Myocyte (in vitro differentiated cells): ENCODE data around the gene FBXL14. TPM values are rescaled to one million over a fixed set of nuclear protein-coding genes. Genes with fewer than 3 reads are reported as not detected.

Experiments
- DNase-seq: peaks from one replicate; pipeline ENCODE4 v3.0.0-alpha.2; 2012; ENCODE audit warnings: low read depth
- total RNA-seq: library from RNA; depleted of rRNA; stranded (reverse); fragments of >200 nt; gene quantifications from 2 replicates; pipeline ENCODE4 v1.2.3, GENCODE V29; 2014

The FBXL14 gene
- total RNA-seq, 1 donor from 2014 or later, result 8.1 TPM

DNA sequence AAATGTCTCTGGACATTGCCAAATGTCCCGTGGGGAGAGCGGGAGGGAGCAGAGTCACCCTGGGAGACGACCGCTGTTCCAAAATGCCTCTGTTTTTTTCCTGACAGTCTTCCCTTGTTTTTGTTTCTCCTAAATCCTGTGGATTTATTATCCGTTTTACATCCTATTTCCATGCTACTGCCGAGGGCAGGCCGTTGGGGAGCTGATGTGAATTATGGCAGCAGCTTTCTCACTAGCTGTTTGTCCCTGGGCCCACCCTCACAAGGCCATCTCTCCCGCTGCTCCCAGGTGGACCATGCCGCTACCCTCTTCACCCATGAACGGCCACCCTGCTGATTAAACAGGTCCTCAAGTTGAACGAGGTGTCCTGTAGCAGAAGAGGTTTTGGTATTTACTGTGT lies 55.2 kb downstream of the FBXL14 start:
- DNase-seq, result no peak

DNA sequence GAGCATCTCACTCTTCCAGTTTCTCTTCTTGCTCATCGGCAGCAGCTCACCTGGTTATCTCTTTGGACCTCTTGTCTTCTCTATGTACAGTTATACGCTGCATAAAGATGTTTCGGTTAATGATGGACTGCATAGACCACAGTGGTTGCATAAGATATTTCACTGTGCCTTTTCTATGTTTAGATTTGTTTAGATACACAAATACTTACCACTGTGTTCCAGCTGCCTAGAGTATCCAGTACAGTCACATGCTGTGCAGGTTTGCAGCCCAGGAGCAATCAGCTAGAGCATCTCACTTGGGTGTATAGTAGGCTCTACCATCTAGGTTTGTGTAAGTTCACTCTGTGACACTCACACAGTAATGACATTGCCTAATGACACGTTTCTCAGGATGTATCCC lies 57.6 kb downstream of the FBXL14 start:
- DNase-seq, result no peak

DNA sequence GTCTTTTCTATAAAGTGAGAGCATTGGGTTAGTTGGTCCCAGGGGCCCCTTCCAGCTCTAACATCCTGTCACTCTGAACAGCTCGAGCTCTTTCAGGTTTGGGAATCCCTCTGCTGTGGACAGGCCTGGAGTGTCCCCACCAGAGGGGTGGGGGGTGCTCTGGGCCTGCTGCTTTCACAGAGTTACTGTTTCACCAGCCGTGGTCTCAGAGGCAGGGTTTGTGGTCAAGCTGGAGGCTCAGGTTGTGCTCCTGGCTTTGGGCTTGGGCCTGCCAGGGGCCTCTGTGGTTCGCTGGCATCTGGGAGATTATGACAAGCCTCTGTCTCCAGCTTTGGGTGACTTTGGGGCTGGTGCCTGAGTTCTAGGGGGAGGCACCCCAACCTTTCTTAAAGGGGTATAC lies 59.6 kb downstream of the FBXL14 start:
- peak; percentile 74 for DNase-seq

DNA sequence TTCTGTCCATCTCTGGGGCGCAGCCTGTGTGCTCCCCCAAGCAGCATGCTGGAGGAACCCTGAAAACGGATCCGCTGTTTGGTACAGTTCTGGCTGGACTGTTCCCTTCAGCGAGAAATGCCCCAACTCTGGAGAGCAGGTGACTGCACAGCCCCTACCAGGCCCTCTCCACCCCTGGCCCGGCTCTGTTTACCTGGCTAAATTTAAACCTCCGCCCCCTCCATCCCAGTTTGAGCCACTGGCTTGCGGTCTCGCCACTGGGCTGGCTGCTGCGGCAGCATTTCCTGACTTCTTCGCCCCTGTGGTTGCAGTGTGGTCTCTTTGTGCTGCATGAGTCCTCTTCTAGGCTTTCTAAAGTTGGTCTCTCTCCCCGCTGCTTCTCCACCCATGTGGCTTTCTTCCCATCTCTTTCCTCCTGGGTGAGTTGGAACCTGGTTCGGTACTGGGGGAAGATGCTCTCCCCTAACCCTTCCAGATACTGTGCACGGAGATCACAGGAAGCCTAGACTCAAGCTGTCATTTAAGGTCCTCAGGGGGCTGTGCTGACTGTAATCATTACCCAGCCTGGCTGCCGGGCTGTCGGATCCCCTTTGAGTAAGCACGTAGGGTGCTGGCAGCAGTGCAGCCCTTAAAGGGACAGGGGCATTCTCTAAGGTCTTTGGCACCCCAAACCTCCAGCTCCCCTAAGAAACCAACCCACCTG lies 60.6 kb downstream of the FBXL14 start:
- peak; percentile 92 for DNase-seq

DNA sequence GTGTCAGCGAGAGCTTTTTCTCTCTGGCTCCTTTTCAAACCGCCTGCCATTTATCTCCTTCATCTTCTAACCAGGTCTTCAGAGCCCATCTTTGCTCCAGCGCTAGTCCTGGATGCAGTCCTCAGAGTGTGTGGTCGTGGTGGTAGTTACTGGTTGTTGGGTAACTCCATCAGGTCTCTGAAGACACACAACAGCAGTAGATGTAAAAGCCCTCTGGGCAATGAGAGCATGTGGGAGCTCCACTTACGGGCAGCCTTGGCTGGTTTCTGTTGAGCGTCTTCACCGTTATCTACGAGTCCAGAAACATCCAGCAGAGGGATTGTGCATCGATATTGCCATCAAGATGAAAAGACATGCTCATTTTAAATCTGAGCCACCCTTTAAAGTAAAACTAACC lies 61.2 kb downstream of the FBXL14 start:
- no peak for DNase-seq

DNA sequence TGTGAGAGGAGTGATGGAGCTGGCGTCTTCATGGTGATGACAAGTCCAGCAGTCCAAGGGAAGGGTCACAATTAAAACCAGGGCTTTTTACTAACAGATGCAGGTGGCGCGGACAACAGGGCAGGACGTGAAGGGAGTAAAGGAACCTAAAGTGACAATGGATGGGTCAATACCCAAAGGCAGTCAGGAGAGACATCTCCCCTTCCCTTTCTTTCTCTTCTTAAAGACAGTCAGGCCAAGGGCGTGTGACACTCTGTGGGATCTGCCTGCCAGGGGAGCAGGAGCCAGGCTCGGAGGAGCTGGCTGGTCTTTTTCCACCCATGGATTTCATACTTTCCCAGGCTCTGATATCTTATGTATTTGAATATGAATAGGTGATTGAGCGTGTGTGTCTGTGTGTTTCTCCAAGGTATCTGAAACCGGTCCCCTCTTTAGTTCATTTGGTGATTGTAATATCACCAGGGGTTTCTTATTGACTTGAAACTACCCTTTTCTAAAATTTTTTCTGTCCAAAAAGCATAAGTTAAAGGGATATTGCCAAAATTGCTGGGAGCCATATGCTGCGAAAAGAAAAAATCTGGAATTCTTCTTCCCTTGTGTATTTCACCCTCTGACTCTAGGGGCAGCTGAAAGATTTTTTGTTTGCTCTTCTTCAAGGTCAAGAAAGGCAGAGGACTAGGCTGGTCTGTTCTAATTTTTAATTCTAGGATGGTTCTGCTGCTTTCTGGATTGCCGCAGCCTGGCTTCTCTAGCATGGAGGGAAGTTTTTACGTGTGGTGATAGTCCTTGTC lies 61.8 kb downstream of the FBXL14 start:
- DNase-seq, result no peak

DNA sequence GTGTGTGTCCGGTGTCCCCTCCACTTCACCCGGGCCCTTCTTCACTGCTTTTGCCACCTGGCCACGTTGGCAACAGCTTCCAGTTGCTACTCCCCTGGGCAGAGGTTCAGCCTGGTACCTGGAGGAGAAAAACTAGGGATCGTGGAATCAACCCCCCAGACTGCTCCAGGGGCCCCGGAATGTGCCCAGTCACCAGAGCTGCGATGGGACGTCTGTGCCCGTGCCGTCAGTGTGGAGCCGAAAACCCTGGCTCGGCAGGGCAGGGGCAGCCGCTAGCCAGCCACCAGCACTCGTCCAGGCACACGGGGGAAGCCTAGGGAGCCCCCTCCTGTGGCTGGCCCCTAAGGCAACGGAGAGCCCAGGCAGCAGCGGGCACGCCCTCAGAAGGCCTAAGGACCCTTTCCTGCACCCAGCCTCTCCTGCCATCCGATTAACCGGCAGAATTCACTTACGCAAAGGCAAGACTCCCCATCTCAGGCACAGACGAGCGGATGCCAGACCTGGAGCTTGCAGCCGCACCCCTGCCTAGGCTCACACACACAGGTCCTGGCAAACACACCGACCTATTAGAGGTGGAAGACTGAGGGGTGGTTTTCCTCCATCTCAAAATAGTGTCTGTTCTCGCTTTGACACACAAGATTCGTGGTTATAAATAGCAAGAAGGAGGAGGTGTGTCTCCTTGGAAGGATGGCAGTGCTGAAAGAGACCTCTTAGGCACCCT lies 62.6 kb downstream of the FBXL14 start:
- DNase-seq, result no peak

DNA sequence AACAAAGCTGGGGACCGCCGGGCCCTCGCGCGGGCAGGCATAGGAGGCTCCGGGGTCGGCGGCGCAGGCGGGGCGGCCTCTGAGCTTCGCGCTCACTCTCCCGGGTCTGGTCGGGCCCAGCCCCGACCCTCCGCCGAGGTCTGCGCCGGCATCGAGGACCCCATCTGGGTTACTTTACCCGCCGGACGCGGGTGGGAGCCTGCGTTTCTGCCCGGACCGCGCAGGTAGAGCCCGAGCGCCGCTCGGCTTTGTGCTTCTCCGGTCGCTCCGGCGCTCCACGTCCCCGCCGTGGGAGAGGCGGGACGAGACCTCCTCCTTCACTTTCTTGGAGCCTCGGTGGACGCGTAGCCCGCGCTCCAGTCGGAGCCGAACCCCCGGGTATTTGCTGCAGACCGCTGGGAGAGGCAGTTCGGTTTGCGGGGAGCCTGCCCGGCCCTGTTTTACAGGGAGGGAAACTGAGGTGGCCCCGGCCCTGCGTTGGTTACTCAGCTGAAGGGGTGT lies 63.2 kb downstream of the FBXL14 start:
- no peak for DNase-seq

DNA sequence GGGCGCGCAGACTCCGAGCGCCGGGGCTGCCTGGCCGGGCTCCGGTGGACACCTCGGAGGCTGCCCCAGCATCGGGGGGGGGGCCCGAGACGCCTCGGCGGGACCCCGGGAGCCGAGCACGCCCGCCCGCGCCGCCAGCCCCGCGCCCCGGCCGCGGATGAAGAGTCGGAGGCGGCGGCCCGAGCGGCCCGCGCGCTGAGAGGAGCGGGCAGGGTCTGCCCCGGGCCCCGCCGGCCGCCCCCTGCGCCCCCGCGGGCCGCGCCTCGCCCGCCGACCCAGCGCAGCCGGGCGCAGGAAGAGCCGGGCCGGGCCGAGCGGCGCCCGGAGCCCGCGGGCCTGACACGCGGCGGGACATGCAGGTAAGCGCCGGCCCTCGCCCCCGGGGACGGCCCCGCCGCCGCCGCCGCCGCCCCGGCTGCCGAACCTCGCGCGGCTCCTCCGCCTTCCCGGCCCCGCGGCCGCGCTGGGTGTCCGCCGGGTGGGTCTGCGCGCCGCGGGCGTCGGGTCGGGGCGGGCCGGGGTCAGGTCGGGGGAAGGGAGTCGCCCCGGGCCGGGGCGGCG lies 63.7 kb downstream of the FBXL14 start:
- no peak for DNase-seq

DNA sequence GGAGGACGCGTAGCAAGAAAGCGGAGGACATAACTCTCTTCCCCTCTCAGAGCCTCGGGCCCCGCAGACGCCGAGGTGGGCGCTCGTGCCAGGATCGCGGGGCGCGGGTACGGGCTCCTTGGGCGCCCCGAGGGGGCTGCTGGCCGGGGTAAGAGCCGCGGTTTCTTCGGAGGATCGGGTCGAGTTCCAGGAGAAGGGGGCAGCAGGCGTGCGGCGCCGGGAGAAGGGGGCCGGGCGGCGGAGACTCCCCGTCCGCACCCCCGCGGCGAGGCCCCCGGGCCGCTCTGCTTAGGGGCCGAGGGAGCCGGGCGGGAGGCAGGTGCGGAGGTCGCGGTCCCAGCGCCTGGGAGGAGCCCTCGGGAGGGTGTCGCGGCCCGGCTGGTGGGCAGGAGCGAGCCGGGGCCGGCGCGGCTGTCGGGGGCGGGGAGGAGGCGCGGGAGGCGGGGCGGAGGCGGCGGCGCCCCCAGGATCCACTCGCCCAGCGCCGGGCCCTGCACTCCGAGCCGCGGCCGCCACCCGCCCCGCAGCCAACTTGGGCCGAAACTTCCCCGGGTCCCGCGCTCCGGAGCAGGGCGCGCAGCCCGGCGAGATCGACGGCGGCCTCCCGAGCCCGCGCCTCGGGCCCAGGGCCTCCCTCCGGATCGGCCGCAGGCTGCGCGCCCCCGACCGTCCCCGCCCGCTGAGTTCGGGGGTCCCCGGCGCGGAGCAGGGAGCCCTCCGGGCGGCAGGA lies 64.4 kb downstream of the FBXL14 start:
- DNase-seq, result no peak

DNA sequence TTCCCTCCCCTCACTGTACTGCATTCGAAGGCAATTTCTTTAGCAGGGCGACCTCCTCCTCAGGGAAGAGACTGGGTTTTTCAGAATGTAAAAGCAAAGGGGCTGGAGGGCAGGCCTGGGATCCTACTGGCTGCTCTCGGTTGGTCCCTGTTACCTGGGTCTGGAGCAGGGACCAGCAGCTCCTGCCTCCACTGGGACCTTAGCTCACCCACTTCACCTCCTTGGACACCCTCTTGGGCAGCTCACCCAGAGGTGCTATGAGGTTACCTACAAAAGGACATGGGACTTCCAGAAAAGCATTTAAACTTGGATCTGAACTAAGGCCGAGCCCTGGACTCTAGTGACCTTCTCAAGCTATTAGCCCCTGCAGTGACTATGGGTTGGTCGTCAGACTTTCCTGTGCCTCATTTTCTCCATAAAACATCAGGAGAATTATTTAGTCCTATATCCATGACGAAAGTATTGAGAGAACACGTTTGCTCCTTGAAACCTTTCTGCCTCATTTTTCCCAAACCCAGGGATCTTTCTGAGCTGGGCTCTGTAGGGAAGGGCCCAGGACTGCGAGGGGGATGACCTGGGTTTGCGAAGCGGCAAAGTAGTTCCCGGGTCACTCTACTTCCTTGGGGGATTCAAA lies 65.0 kb downstream of the FBXL14 start:
- no peak for DNase-seq

DNA sequence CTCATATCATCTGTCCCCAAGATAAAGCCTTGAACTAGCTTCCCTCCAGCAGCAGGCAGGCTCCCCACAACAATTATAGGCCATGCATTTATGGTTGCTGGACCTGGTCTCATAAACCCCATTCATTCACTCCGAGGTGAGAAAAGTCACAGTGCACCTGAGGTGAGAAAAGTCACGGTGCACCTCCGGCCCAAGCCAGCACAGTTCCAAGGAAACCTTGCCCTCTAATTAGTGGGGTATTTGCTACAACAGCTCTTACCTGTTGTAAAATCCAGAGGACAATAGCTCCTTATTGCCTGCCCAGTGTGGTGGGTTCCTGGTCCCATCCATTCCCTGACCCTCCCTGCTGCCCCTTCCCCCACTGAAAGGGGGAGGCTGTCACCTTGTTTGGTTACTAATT lies 65.6 kb downstream of the FBXL14 start:
- no peak for DNase-seq

DNA sequence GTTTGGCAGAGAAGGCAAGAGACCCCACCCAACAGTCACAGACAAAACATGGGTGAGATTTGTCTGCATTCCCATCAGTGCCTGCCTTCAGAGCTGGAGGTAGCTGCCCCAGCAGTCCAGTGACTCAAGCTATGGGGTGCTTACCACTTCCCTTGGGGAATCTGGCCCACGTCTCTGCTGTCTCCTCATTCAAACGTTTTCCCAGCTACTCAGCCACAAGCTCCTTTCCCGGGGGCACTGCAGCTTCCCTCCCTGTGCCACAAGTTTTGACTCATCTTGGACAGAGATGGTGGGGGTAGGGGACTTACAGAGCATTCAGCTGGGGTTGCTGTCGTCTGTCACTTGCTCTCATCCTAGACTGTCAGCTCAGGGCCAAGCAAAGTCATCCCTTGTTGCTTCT lies 66.6 kb downstream of the FBXL14 start:
- peak; percentile 81 for DNase-seq

DNA sequence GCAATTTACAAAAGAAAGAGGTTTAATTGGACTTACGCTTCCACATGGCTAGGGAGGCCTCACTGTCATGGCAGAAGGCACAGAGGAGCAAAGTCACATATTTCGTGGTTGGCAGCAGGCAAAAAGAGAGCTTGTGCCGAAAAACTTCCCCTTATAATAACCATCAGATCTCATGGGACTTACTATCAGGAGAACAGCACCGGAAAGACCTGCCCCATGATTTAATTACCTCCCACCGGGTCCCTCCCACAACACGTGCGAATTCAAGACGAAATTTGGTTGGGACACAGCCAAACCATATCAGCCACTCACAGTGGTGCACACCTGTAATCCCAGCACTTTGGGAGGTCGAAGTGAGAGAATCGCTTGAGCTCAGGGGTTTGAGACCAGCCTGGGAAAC lies 68.5 kb downstream of the FBXL14 start:
- DNase-seq, result no peak

DNA sequence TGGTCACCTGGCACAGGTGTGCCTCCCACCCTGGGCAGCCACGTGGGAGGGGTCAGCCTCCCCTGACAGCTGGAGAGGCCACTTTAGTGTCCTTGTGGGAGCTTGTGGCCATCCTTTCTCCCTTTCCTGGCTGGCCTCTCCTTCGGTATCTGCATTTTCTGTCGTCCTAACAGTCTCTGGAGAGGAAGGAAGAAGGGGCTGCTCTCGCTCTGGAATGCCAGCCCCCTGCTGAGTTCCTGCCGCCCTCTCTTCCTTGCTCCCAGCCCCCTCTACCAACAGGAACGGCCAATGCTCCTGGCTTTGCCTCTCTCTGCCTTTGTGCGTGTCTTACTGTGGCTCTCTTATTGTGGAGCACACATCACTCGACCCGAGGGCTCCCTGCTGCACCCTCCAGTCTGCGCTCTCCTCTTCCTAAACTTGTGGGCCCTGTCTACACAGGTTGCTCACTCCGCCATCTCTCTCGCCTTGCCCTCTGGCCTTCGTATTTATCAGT lies 70.8 kb downstream of the FBXL14 start:
- DNase-seq, result no peak

DNA sequence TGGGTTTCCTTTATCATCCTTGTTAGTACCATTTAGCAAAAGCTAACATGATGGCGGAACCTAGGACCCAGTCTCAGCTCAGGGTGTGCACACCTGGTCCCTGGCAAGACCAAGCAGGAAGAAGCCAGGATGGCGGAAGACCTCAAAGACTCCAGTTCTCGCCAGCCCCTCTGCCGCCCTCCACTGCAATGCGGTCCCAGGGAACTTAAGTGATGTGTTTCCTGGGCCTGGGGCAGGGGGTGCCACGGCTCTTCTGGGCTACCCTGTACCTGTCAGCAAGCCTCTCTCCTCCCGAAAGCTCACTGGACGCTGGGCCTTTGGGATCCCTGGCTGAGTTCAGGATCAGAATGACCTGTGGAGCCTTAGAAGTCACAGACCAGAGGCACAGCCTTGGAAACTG lies 71.3 kb downstream of the FBXL14 start:
- DNase-seq, result no peak

DNA sequence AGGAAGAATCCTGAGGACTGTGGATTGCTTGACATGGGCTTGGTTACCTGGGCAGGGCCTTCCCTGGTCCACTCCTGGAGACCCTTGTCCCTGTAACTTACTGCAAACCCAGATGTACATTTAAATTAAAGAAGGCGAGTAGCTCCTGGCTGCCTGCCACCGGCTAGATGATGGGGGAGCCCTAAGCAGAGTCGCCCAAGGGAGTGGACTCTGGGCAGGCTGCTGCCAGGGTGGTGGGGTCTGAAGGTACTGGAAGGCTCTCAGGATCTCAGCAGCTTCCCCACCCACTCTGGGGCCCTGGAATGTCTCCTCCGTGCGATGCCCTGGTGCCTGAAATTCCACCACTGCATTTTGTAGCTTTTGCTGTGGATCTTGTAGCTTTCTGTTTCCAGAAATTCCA lies 74.7 kb downstream of the FBXL14 start:
- DNase-seq, result no peak

DNA sequence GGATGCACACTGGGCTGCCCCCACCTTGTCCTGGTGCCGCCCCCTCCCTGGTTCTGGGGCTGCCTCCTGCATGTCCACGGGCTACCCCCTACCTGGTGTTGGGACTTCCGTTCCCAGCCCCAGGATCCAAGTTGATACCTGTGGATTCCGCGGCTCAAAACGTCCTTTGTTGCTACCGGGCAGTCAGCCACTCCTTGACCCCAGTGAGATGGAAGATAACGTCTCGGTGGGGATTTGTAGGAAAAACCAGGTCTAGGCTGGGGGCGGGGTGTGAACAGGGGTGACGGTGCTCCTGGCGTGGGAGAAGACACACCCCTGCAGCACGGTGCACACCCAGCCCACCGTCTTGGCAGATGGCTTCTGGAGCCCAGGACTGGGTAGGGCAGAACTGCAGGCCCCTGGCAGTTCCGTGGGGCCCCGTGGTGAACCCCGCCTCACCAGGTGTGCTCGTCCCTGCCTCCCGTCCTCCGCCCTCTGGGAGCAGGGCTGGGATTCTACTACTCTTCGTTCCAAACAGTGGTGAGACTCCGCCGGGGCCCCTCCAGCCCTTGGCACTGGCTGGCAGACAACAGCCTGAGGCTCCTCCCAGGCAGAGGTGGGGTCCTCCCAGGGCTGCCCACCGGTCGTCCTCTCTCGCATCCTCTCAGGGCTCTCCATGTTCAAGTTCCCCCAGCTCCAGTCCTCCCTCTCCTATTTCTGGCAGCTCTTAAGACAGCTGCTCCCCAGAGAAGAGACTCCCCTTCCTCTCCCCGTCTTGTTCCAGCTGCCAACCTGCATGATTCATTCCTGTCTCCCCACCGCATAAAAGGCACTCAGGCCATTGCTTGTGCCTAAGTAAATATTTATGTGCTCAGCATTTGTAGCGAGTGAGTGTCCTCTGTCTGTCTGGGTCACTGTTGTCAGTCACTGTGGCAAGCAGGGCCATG lies 75.5 kb downstream of the FBXL14 start:
- peak; percentile 98 for DNase-seq
